ENCODE data around the gene FEZ2.
"Not testable (repeated sequence)": the region's sequence is repeated elsewhere in the genome, so short reads cannot be mapped to it uniquely, and the experiment has no call there.

FEZ2 gene

GRCh38 chr2:36597532-36598377 lies at the start of gene FEZ2:
FEZ2 (minus strand) TSS chr2:36598168; CDS start chr2:36598142, 26 bp downstream.
- peak; percentile 38 to 49 for DNase-seq

- no peak for DNase-seq
Observed at GRCh38 chr2:36634981-36635597, 37.1 kb upstream of the FEZ2 start.

- DNase-seq: no peak
Observed at GRCh38 chr2:36633470-36634092, 35.6 kb upstream of the FEZ2 start.

- no peak for DNase-seq
Observed at GRCh38 chr2:36626756-36627155, 28.8 kb upstream of the FEZ2 start.

GRCh38 chr2:36626071-36626470 lies 28.1 kb upstream of the FEZ2 start:
- no peak for DNase-seq

GRCh38 chr2:36625304-36625703 lies 27.3 kb upstream of the FEZ2 start:
- DNase-seq: no peak

GRCh38 chr2:36620321-36620720 lies 22.4 kb upstream of the FEZ2 start:
- DNase-seq: no peak

GRCh38 chr2:36618381-36618780 lies 20.4 kb upstream of the FEZ2 start:
- peak; percentile 25 to 39 for DNase-seq

GRCh38 chr2:36616947-36617346 lies 19.0 kb upstream of the FEZ2 start:
- no peak for DNase-seq

- no peak for DNase-seq
Observed at GRCh38 chr2:36615222-36615621, 17.3 kb upstream of the FEZ2 start.

- DNase-seq: no peak
Observed at GRCh38 chr2:36613801-36614200, 15.8 kb upstream of the FEZ2 start.

- DNase-seq: no peak
Observed at GRCh38 chr2:36611316-36611990, 13.5 kb upstream of the FEZ2 start.

- no peak for DNase-seq
Observed at GRCh38 chr2:36609507-36609906, 11.5 kb upstream of the FEZ2 start.

GRCh38 chr2:36607947-36608346 lies 10.0 kb upstream of the FEZ2 start:
- DNase-seq: no peak

GRCh38 chr2:36606925-36607324 lies 9.0 kb upstream of the FEZ2 start:
- DNase-seq: no peak

- DNase-seq: no peak
Observed at GRCh38 chr2:36605273-36605672, 7.3 kb upstream of the FEZ2 start.

GRCh38 chr2:36603629-36604028 lies 5.7 kb upstream of the FEZ2 start:
- not testable (repeated sequence) for DNase-seq

GRCh38 chr2:36597003-36597531 lies 901 bp downstream of the FEZ2 start:
- DNase-seq: no peak

- DNase-seq: no peak
Observed at GRCh38 chr2:36596397-36596796, 1.6 kb downstream of the FEZ2 start.

- no peak for DNase-seq
Observed at GRCh38 chr2:36594849-36595248, 3.1 kb downstream of the FEZ2 start.

GRCh38 chr2:36589230-36589630 lies 8.7 kb downstream of the FEZ2 start:
- DNase-seq: no peak

- no peak for DNase-seq
Observed at GRCh38 chr2:36587556-36587955, 10.4 kb downstream of the FEZ2 start.

- DNase-seq: no peak
Observed at GRCh38 chr2:36587101-36587500, 10.9 kb downstream of the FEZ2 start.

All from NCI-H1930 (cell line).